HepG2 (cell line): ENCODE measurements around the gene MYCBPAP. TPM values are rescaled to one million over a fixed set of nuclear protein-coding genes. Genes with fewer than 3 reads are reported as not detected.
A peak's percentile ranks its signal among the peaks of the same experiment; 100 is the strongest.

ENCODE experiments used
- DMTF1 ChIP-seq: sonication (generic); formaldehyde crosslinking; IDR thresholded peaks from 2 replicates; pipeline ENCODE4 v1.4.0; 2020; ENCODE audit warnings: mild to moderate bottlenecking, missing genetic modification reagents
- DNMT3B ChIP-seq: conservative IDR thresholded peaks from 2 replicates; pipeline ENCODE4 v1.6.1; 2016; ENCODE audit warnings: missing biosample characterization, control low read depth
- HNF4A ChIP-seq: sonication (generic); formaldehyde crosslinking; IDR thresholded peaks from 2 replicates; pipeline ENCODE4 v1.4.0; 2020; ENCODE audit warnings: missing genetic modification reagents
- HOXA3 ChIP-seq: sonication (generic); formaldehyde crosslinking; IDR thresholded peaks from 2 replicates; pipeline ENCODE4 v1.5.0; 2020; ENCODE audit warnings: missing genetic modification reagents
- IRF9 ChIP-seq: sonication (generic); formaldehyde crosslinking; IDR thresholded peaks from 2 replicates; pipeline ENCODE4 v1.8.0; 2022; ENCODE audit warnings: missing genetic modification reagents, mild to moderate bottlenecking, borderline replicate concordance
- STAT6 ChIP-seq: sonication (generic); formaldehyde crosslinking; IDR thresholded peaks from 2 replicates; pipeline ENCODE4 v1.4.0; 2020; ENCODE audit warnings: missing genetic modification reagents, mild to moderate bottlenecking, borderline replicate concordance
- TEAD2 ChIP-seq: sonication (generic); formaldehyde crosslinking; IDR thresholded peaks from 2 replicates; pipeline ENCODE4 v1.9.0; 2021; ENCODE audit warnings: missing genetic modification reagents
- ZBTB25 ChIP-seq: IDR thresholded peaks from 2 replicates; pipeline ENCODE4 v1.6.1; 2018; ENCODE audit warnings: missing genetic modification reagents
- ZMAT3 ChIP-seq: sonication (generic); formaldehyde crosslinking; conservative IDR thresholded peaks from 2 replicates; pipeline ENCODE4 v1.7.0; 2021; ENCODE audit warnings: missing genetic modification reagents
- ZNF124 ChIP-seq: sonication (generic); formaldehyde crosslinking; IDR thresholded peaks from 2 replicates; pipeline ENCODE4 v1.4.0; 2020; ENCODE audit warnings: missing genetic modification reagents
- ZNF24 ChIP-seq: fragments of 450-650 bp; IDR thresholded peaks from 2 replicates; pipeline ENCODE4 v1.6.1; 2017; ENCODE audit warnings: antibody characterized with exemption, mild to moderate bottlenecking
- ZNF281 ChIP-seq: sonication (generic); formaldehyde crosslinking; IDR thresholded peaks from 2 replicates; pipeline ENCODE4 v1.4.0; 2020; ENCODE audit warnings: missing genetic modification reagents, borderline replicate concordance
- ZNF574 ChIP-seq: sonication (generic); formaldehyde crosslinking; IDR thresholded peaks from 2 replicates; pipeline ENCODE4 v1.4.0; 2020; ENCODE audit warnings: missing genetic modification reagents
- ZNF709 ChIP-seq: sonication (generic); formaldehyde crosslinking; IDR thresholded peaks from 2 replicates; pipeline ENCODE4 v1.5.0; 2020; ENCODE audit warnings: mild to moderate bottlenecking, missing genetic modification reagents
- polyA plus RNA-seq, 8 experiments: library from polyadenylated mRNA; depleted of rRNA in 3 of 8; stranded (reverse) in 7 of 8; unstranded in 1 of 8; fragments of >200 nt; fragmentation: Illumina TruSeq in 4 of 8; extraction: Trizol in 4 of 8; gene quantifications; 2 replicates each; pipeline versions ENCODE4 v1.2.1 to v1.2.3, GENCODE V29; 2011 to 2016; ENCODE audit warnings: low read depth in 4 of 8, missing spikeins in 1 of 8, mixed read lengths in 1 of 8; ENCODE audit not compliant: insufficient read depth in 1 of 8
- total RNA-seq, 5 experiments: library from RNA; depleted of rRNA; stranded (reverse); fragments of >200 nt; fragmentation: Illumina TruSeq; extraction: Trizol; gene quantifications; 2 replicates each; pipeline ENCODE4 v1.2.3, GENCODE V29; 2016; ENCODE audit warnings: low read depth in 1 of 5

The MYCBPAP gene
- total and polyA plus RNA-seq, 2 of the 13 experiments (the other 11 are each of a cell fraction or from before 2014, with no cell fraction given) = 0.22 to 0.24 TPM

GRCh38 chr17:50478391-50479381 is 29.6 kb upstream of the MYCBPAP start, which contains the start of gene RSAD1 (continued):
- TF ChIP-seq IRF9 (CRISPR knock-in tag) (peak; percentile 93; the same call in 1 of the 2 replicates), ZNF574 (peak; percentile 99), ZNF24 (peak; percentile 71; the same call in 1 of the 2 replicates), DMTF1 (CRISPR knock-in tag) (no peak), HNF4A (CRISPR knock-in tag) (peak; percentile 31; the same call in 1 of the 2 replicates), ZBTB25 (CRISPR knock-in tag) (no peak; the same call in none of the 2 replicates), HOXA3 (CRISPR knock-in tag) (peak; percentile 97), STAT6 (CRISPR knock-in tag) (peak; percentile 96; the same call in 1 of the 2 replicates), ZNF281 (peak; percentile 36; the same call in 1 of the 2 replicates), ZNF709 (CRISPR knock-in tag) (peak; percentile 96), ZMAT3 (CRISPR knock-in tag) (peak; percentile 50; the same call in 1 of the 2 replicates), ZNF124 (peak; percentile 88), DNMT3B (CRISPR knock-in tag) (no peak), TEAD2 (no peak)
